22Rv1 (cell line): ENCODE data around the gene TUT7.

Experiments used
- ZFX ChIP-seq: fragments of 450-650 bp; IDR thresholded peaks from 2 replicates; pipeline ENCODE4 v1.6.1; 2017; ENCODE audit warnings: antibody characterized with exemption, borderline replicate concordance
- TF ChIP-seq, protein P1 (sequence below): fragments of 450-650 bp; IDR thresholded peaks from 2 replicates; pipeline ENCODE4 v1.5.1; 2017; ENCODE audit warnings: mild to moderate bottlenecking

DNA sequence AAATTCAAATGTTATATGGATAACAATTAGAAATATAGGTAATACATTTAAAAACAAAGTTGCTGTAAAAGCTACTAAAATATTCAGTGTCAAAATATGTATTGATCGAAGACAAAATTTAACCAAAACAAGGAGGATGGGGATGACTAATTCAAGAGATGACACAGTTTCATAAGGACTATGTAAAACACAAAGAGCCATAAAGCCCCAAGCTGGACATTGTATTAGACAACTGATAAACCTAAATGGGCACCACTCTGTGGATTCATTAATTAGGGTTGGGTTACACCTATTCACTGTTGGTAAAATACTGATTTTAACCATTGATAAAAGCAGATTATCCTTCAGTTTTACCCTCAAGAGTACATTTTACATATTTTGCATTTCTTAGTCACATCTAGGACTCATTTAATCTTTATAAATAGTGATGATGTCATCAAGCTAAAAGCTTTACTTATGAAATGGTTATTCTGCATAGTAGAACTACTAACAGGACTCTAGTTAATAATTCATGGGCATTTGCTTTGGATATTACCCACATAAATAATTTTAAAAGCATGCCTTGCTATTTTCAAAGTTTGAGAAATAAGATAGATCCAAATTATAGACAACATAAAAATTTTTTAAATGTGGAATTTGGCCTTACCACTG, 13.7 kb downstream of the TUT7 start:
- TF ChIP-seq, protein P1, sequence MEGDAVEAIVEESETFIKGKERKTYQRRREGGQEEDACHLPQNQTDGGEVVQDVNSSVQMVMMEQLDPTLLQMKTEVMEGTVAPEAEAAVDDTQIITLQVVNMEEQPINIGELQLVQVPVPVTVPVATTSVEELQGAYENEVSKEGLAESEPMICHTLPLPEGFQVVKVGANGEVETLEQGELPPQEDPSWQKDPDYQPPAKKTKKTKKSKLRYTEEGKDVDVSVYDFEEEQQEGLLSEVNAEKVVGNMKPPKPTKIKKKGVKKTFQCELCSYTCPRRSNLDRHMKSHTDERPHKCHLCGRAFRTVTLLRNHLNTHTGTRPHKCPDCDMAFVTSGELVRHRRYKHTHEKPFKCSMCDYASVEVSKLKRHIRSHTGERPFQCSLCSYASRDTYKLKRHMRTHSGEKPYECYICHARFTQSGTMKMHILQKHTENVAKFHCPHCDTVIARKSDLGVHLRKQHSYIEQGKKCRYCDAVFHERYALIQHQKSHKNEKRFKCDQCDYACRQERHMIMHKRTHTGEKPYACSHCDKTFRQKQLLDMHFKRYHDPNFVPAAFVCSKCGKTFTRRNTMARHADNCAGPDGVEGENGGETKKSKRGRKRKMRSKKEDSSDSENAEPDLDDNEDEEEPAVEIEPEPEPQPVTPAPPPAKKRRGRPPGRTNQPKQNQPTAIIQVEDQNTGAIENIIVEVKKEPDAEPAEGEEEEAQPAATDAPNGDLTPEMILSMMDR: no peak
- no peak for TF ChIP-seq ZFX
